GM23248 (cell line): Measurements from ENCODE around the gene CSMD2.

Source experiments
- EZH2 ChIP-seq: fragments of 200-600 bp; sonication (generic); IDR thresholded peaks from 2 replicates; pipeline ENCODE4 v1.6.1; 2018; ENCODE audit warnings: antibody characterized with exemption, mild to moderate bottlenecking; ENCODE audit not compliant: insufficient read depth, poor library complexity, severe bottlenecking
- EZH2phosphoT487 ChIP-seq: fragments of 200-600 bp; sonication (generic); IDR thresholded peaks from 2 replicates; pipeline ENCODE4 v1.6.1; 2018; ENCODE audit warnings: antibody characterized with exemption, moderate library complexity, mild to moderate bottlenecking, low read depth; ENCODE audit not compliant: insufficient read depth

- no peak for TF ChIP-seq EZH2
- TF ChIP-seq EZH2phosphoT487, result no peak
Measured at GRCh38 chr1:33725556-33726160, 439.4 kb downstream of the CSMD2 start.
